GM12865 (cell line): ENCODE results near the gene GPR84.

ENCODE experiments used
- DNase-seq: peaks from one replicate; pipeline ENCODE4 v3.0.0; 2010; ENCODE audit warnings: low read depth
- H3K4me3 ChIP-seq: 2 replicates; pipeline ENCODE4 v1.5.1; 2011; ENCODE audit warnings: mild to moderate bottlenecking, low read depth, low read length, control low read depth
- CTCF ChIP-seq: IDR thresholded peaks from 2 replicates; pipeline ENCODE4 v1.5.1; 2011; ENCODE audit warnings: low read length, control low read depth, low read depth, inconsistent platforms; ENCODE audit not compliant: insufficient read depth; ENCODE audit errors: missing control alignments

GPR84 gene

GRCh38 chr12:54374562-54375258 is 10.4 kb upstream of the GPR84 start:
- DNase-seq, result no peak
- no peak overlapping the region for H3K4me3 ChIP-seq
- no peak for TF ChIP-seq CTCF

GRCh38 chr12:54373649-54374561 is 9.6 kb upstream of the GPR84 start:
- H3K4me3 ChIP-seq, result no peak overlapping the region
- no peak for TF ChIP-seq CTCF
- DNase-seq, result no peak

- no peak for TF ChIP-seq CTCF
- DNase-seq, result no peak
- no peak overlapping the region for H3K4me3 ChIP-seq
Observed at GRCh38 chr12:54372113-54372806, 8.0 kb upstream of the GPR84 start.

DNA sequence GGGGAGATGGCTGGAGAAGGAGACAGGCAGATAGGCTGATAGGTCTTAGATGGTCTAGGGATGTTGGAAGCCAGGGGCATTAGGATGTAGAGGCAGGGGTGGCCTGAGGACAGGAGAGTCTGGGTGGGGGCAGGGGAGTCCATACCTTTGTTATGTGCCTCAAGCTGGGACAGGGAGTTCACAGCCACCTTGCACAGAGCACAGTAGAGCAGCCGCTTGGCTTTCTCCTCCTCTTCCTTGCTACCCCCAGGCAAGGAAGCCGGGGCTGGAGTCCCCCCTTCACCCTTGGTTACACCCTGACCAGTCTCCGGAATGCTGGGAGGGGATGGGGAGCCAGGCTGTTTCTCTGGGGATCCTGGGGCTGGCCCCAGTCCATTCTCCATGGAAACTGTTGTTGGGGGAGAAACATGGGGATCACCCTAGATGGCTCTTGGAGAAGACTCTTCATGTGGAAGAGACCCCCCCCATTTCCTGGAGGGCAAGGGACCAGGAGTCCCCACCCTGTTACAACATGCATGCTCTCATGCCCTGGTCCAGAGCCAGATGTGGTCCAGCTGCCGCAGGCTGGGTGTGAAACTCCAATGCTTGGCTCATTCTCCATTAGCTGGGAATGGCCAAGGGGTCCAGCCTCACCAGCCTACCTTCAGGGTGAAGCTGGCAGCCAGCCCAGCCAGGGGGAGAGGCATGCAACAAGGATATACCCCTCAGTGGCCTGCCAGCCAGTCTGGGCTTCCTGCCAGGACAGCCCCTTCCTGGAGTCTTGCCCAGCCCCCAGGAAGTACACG is 7.2 kb upstream of the GPR84 start:
- no peak for TF ChIP-seq CTCF
- no peak for DNase-seq
- no peak overlapping the region for H3K4me3 ChIP-seq

DNA sequence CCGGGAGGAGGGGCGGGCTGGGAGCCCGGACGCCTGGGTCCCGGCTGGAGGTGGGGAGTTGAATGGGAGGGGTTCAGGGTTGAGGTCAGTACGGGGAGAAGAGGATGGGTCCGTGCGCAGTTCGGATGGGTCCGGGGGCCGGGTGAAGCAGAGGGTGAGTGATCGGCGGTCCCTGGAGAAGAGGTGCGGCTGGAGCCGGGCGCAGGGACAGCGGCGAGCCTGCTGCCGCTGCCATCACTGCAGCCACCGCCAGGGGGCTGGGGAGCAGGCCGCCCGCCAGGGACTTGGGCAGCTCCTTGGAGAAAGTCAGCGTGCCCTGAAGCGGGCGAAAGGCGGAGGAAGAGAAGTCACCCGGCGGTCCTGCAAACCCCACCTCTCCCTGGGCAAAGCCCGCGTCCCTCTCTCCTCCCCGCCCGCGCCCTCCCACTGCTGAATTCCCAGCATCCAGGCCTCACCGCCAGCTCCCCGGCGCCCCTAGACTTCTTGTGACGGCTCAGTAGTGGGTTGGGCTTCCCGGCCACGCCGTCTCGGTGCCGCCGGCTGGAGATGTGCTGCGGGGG is 6.0 kb upstream of the GPR84 start:
- peak; percentile 65 for DNase-seq
- H3K4me3 ChIP-seq, result no peak overlapping the region

More for the DNA sequence above, 6.0 kb upstream of the GPR84 start:
- peak; percentile 73 for TF ChIP-seq CTCF
